Neural cell (in vitro differentiated cells): ENCODE results near the gene MID2. TPM values are rescaled to one million over a fixed set of nuclear protein-coding genes. Genes with fewer than 3 reads are reported as not detected.

Experiments used
- H2AFZ ChIP-seq: fragments of 200-600, 300-800 bp; sonication (generic), shearing (Covaris generic); 2 replicates; pipeline ENCODE4 v1.6.0; 2014; ENCODE audit warnings: low read depth, mild to moderate bottlenecking, antibody characterized with exemption, low read length, moderate library complexity
- H3F3A ChIP-seq: fragments of 200-600 bp; shearing (Covaris generic); 2 replicates; pipeline ENCODE4 v1.6.1; 2016; ENCODE audit warnings: mild to moderate bottlenecking, moderate library complexity, mixed read lengths, antibody characterized with exemption, low read length; ENCODE audit not compliant: insufficient read depth, poor library complexity, severe bottlenecking
- H3K27ac ChIP-seq: fragments of 200-600, 300-800 bp; sonication (generic), shearing (Covaris generic); 2 replicates; pipeline ENCODE4 v1.5.1; 2014; ENCODE audit warnings: mild to moderate bottlenecking, low read length, moderate library complexity
- H3K27me3 ChIP-seq: fragments of 300-800, 200-600 bp; sonication (generic), shearing (Covaris generic); 2 replicates; pipeline ENCODE4 v1.6.0; 2014; ENCODE audit warnings: mild to moderate bottlenecking, low read depth, low read length, moderate library complexity; ENCODE audit not compliant: insufficient read depth
- H3K36me3 ChIP-seq: fragments of 300-800, 200-600 bp; sonication (generic), shearing (Covaris generic); 2 replicates; pipeline ENCODE4 v1.5.1; 2014; ENCODE audit warnings: mild to moderate bottlenecking, antibody characterized with exemption, low read length, moderate library complexity; ENCODE audit not compliant: insufficient read depth
- H3K4me2 ChIP-seq: fragments of 300-800, 200-600 bp; sonication (generic), shearing (Covaris generic); 2 replicates; pipeline ENCODE4 v1.6.0; 2014; ENCODE audit warnings: mild to moderate bottlenecking, low read length
- H3K4me3 ChIP-seq: fragments of 300-800, 200-600 bp; sonication (generic), shearing (Covaris generic); 2 replicates; pipeline ENCODE4 v1.5.1; 2014; ENCODE audit warnings: mild to moderate bottlenecking, low read length, moderate library complexity
- H3K79me2 ChIP-seq: fragments of 200-600 bp; shearing (Covaris generic); replicated peaks from 2 replicates; pipeline ENCODE4 v1.6.0; 2014; ENCODE audit warnings: mild to moderate bottlenecking, low read length, moderate library complexity; ENCODE audit not compliant: insufficient read depth
- H3K9ac ChIP-seq: fragments of 300-800, 200-600 bp; sonication (generic), shearing (Covaris generic); 2 replicates; pipeline ENCODE4 v1.6.1; 2016; ENCODE audit warnings: mild to moderate bottlenecking, low read length, mixed read lengths
- H3K9me2 ChIP-seq: fragments of 200-600 bp; shearing (Covaris generic); 2 replicates; pipeline ENCODE4 v1.6.1; 2016; ENCODE audit warnings: mild to moderate bottlenecking, low read length, mixed read lengths; ENCODE audit not compliant: insufficient read depth
- H3K9me3 ChIP-seq: fragments of 200-600, 300-800 bp; sonication (generic), shearing (Covaris generic); 2 replicates; pipeline ENCODE4 v1.6.1; 2016; ENCODE audit warnings: mild to moderate bottlenecking, mixed run types, low read length, moderate library complexity, mixed read lengths
- H4K20me1 ChIP-seq: fragments of 200-600 bp; shearing (Covaris generic); 2 replicates; pipeline ENCODE4 v1.6.1; 2016; ENCODE audit warnings: mild to moderate bottlenecking, mixed run types; ENCODE audit not compliant: insufficient read depth
- EP300 ChIP-seq: fragments of 450-650 bp; conservative IDR thresholded peaks from 2 replicates; pipeline ENCODE4 v1.6.1; 2014; ENCODE audit warnings: antibody characterized with exemption, mild to moderate bottlenecking, moderate library complexity; ENCODE audit not compliant: poor library complexity, severe bottlenecking
- EZH2 ChIP-seq: fragments of 200-600, 300-800 bp; shearing (Covaris generic), sonication (generic); IDR thresholded peaks from 2 replicates; pipeline ENCODE4 v1.6.1; 2014; ENCODE audit warnings: antibody characterized with exemption, low read length, borderline replicate concordance, mild to moderate bottlenecking; ENCODE audit not compliant: insufficient read depth, poor library complexity, severe bottlenecking
- MXI1 ChIP-seq: fragments of 450-650 bp; conservative IDR thresholded peaks from 2 replicates; pipeline ENCODE4 v1.6.1; 2014; ENCODE audit warnings: antibody characterized with exemption, mild to moderate bottlenecking; ENCODE audit not compliant: poor library complexity, severe bottlenecking
- POLR2AphosphoS5 ChIP-seq: IDR thresholded peaks from 2 replicates; pipeline ENCODE4 v1.6.1; 2012
- RAD21 ChIP-seq: fragments of 450-650 bp; conservative IDR thresholded peaks from 2 replicates; pipeline ENCODE4 v1.6.1; 2014; ENCODE audit warnings: antibody characterized with exemption, mild to moderate bottlenecking, moderate library complexity
- REST ChIP-seq: IDR thresholded peaks from 2 replicates; pipeline ENCODE4 v1.6.1; 2012; ENCODE audit warnings: borderline replicate concordance
- TAF1 ChIP-seq: IDR thresholded peaks from 2 replicates; pipeline ENCODE4 v1.6.1; 2012; ENCODE audit warnings: low read depth
- polyA plus RNA-seq: library from polyadenylated mRNA; depleted of rRNA; stranded (reverse); fragments of >200 nt; gene quantifications from 2 replicates; pipeline ENCODE4 v1.2.3, GENCODE V29; 2014
- TF ChIP-seq, protein P1 (sequence below): fragments of 450-650 bp; IDR thresholded peaks from 2 replicates; pipeline ENCODE4 v1.5.1; 2014; ENCODE audit warnings: antibody characterized with exemption, mild to moderate bottlenecking, moderate library complexity; ENCODE audit not compliant: poor library complexity, severe bottlenecking

Gene MID2
- polyA plus RNA-seq, 1 donor from 2014 or later: 4.2 TPM

- Histone ChIP-seq H3K27ac (no peak overlapping the region), H3K4me3 (no peak overlapping the region), H3F3A (no peaks in the 10 kb centered on the region)
Measured at GRCh38 chrX:107935664-107936433, 110.2 kb downstream of the MID2 start.

GRCh38 chrX:107936434-107936730, 110.7 kb downstream of the MID2 start:
- H3K27ac ChIP-seq: no peak overlapping the region
- no peaks in the 10 kb centered on the region for H3K36me3 ChIP-seq
- TF ChIP-seq, protein P1, sequence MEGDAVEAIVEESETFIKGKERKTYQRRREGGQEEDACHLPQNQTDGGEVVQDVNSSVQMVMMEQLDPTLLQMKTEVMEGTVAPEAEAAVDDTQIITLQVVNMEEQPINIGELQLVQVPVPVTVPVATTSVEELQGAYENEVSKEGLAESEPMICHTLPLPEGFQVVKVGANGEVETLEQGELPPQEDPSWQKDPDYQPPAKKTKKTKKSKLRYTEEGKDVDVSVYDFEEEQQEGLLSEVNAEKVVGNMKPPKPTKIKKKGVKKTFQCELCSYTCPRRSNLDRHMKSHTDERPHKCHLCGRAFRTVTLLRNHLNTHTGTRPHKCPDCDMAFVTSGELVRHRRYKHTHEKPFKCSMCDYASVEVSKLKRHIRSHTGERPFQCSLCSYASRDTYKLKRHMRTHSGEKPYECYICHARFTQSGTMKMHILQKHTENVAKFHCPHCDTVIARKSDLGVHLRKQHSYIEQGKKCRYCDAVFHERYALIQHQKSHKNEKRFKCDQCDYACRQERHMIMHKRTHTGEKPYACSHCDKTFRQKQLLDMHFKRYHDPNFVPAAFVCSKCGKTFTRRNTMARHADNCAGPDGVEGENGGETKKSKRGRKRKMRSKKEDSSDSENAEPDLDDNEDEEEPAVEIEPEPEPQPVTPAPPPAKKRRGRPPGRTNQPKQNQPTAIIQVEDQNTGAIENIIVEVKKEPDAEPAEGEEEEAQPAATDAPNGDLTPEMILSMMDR: no peak
- TF ChIP-seq REST (no peak), MXI1 (no peak), TAF1 (no peak), EP300 (no peak), RAD21 (no peak)
- no peaks in the 10 kb centered on the region for H3K27me3 ChIP-seq
- no peaks in the 10 kb centered on the region for H3K9me2 ChIP-seq
- no peaks in the 10 kb centered on the region for H3K9me3 ChIP-seq
- no peak overlapping the region for H3K4me2 ChIP-seq
- H3F3A ChIP-seq: no peaks in the 10 kb centered on the region
- no peak overlapping the region for H2AFZ ChIP-seq
- H3K79me2 ChIP-seq: no peaks in the 10 kb centered on the region
- H4K20me1 ChIP-seq: no peaks in the 10 kb centered on the region
- H3K4me3 ChIP-seq: no peak overlapping the region
- H3K9ac ChIP-seq: no peak overlapping the region

More at GRCh38 chrX:107935664-107936433, 110.2 kb downstream of the MID2 start:
- H3K9ac ChIP-seq: no peak overlapping the region
- no peaks in the 10 kb centered on the region for H3K36me3 ChIP-seq
- no peak overlapping the region for H3K4me2 ChIP-seq
- H4K20me1 ChIP-seq: no peaks in the 10 kb centered on the region
- no peaks in the 10 kb centered on the region for H3K79me2 ChIP-seq
- H3K27me3 ChIP-seq: no peaks in the 10 kb centered on the region
- H2AFZ ChIP-seq: no peak overlapping the region
- TF ChIP-seq RAD21: no peak
- TF ChIP-seq EP300: no peak
- TF ChIP-seq EZH2: no peak
- no peak for TF ChIP-seq MXI1
- TF ChIP-seq POLR2AphosphoS5: no peak
- H3K9me3 ChIP-seq: no peaks in the 10 kb centered on the region
- no peaks in the 10 kb centered on the region for H3K9me2 ChIP-seq
